H1 (cell line): Measurements from ENCODE around the gene AGBL4. TPM values are rescaled to one million over a fixed set of nuclear protein-coding genes. Genes with fewer than 3 reads are reported as not detected.

ENCODE experiments used
- ASH2L ChIP-seq: fragments of 200-600, 300-600 bp; sonication (generic); IDR thresholded peaks from one replicate; pipeline ENCODE4 v1.7.1; 2017; ENCODE audit warnings: low read length
- ATF2 ChIP-seq: IDR thresholded peaks from 2 replicates; pipeline ENCODE4 v1.6.1; 2012; ENCODE audit warnings: low read length, inconsistent platforms
- ATF3 ChIP-seq: IDR thresholded peaks from 2 replicates; pipeline ENCODE4 v1.6.1; 2011; ENCODE audit warnings: low read depth, mild to moderate bottlenecking, low read length; ENCODE audit not compliant: insufficient read depth
- BCL11A ChIP-seq, 2 experiments: IDR thresholded peaks; one replicate each; pipeline ENCODE4 v1.6.1; 2011; ENCODE audit warnings: low read depth in 2 of 2, low read length in 2 of 2, mild to moderate bottlenecking in 2 of 2
- CHD7 ChIP-seq: fragments of 300-600 bp; sonication (generic); IDR thresholded peaks from 2 replicates; pipeline ENCODE4 v1.7.1; 2012; ENCODE audit warnings: low read length, moderate library complexity, mild to moderate bottlenecking, inconsistent platforms; ENCODE audit not compliant: insufficient replicate concordance
- FOSL1 ChIP-seq: IDR thresholded peaks from 2 replicates; pipeline ENCODE4 v1.6.1; 2011; ENCODE audit warnings: mild to moderate bottlenecking, low read depth, low read length, moderate library complexity; ENCODE audit not compliant: insufficient read depth
- GTF2F1 ChIP-seq: IDR thresholded peaks from 2 replicates; pipeline ENCODE4 v1.6.1; 2012; ENCODE audit warnings: low read depth, low read length, improper control_type of control experiment, borderline replicate concordance
- JUN ChIP-seq: IDR thresholded peaks from 2 replicates; pipeline ENCODE4 v1.6.1; 2011; ENCODE audit warnings: low read depth, mild to moderate bottlenecking, improper control_type of control experiment, low read length
- RAD21 ChIP-seq, 2 experiments: IDR thresholded peaks in 1 of 2; conservative IDR thresholded peaks in 1 of 2; 2 replicates each; pipeline ENCODE4 v1.6.1; 2011; ENCODE audit warnings: low read depth in 2 of 2, low read length in 2 of 2, improper control_type of control experiment in 1 of 2, inconsistent platforms in 1 of 2, mild to moderate bottlenecking in 1 of 2, moderate library complexity in 1 of 2
- polyA plus RNA-seq, 7 experiments: library from polyadenylated mRNA; depleted of rRNA in 3 of 7; stranded (reverse) in 5 of 7; unstranded in 2 of 7; fragments of >200 nt in 5 of 7; fragments of 200-250 nt in 2 of 7; gene quantifications; 1 replicate in 5 of 7; 2 replicates in 1 of 7; 4 replicates in 1 of 7; pipeline versions ENCODE4 v1.2.1 to v1.2.3, GENCODE V29; 2011 to 2013; ENCODE audit warnings: missing spikeins in 2 of 7, mixed read lengths in 2 of 7
- total RNA-seq: library from RNA; stranded (reverse); fragmentation: NEBNext Ultra II Directional; extraction: Animal tissue kit (Norgen Biotek cat#: 25700); gene quantifications from 2 replicates; pipeline ENCODE4 v1.2.1, GENCODE V29; 2021

The AGBL4 gene
- total and polyA plus RNA-seq, 2 of the 8 experiments (the other 6 are each of a cell fraction or from before 2014, with no cell fraction given): 0.41 to 0.45 TPM

- TF ChIP-seq CHD7: no peak
- TF ChIP-seq JUN: no peak
- TF ChIP-seq BCL11A (IDR thresholded peaks at IDR 0.05; ENCODE audit: low read depth in 2 of 2, low read length in 2 of 2): no peak
- TF ChIP-seq FOSL1: no peak
- no peak for TF ChIP-seq ATF3
- TF ChIP-seq RAD21 (IDR thresholded peaks at IDR 0.05 in 1 of 2, conservative IDR thresholded peaks at IDR 0.05 in 1 of 2; ENCODE audit: low read depth in 2 of 2, low read length in 2 of 2): no peak
- TF ChIP-seq ASH2L: no peak
- no peak for TF ChIP-seq ATF2
- TF ChIP-seq GTF2F1: no peak
Measured at GRCh38 chr1:48794816-48795215, 1228.9 kb downstream of the AGBL4 start (continued).
